IMR-90 (cell line): ENCODE results near the gene KRTAP10-9. TPM values are rescaled to one million over a fixed set of nuclear protein-coding genes. Genes with fewer than 3 reads are reported as not detected.

ENCODE experiments used
- ATAC-seq: fragments of 200-7000 bp; cut with Tn5 transposase; 2 replicates; pipeline ENCODE4 v1.9.1; 2020; ENCODE audit warnings: low read depth, mild to moderate bottlenecking, moderate library complexity
- BruUV-seq: library from RNA; stranded (reverse); fragments of 400-500 nt; replicated peaks from 2 replicates; lab custom pipeline; 2021; lab: Mats Ljungman, UMichigan
- CTCF ChIA-PET: fragments of 300-600 bp; formaldehyde crosslinking; extraction: SDS; loops from one replicate; lab custom pipeline; 2021; ENCODE audit warnings: antibody characterized with exemption; lab: Yijun Ruan, JAX
- POLR2A ChIA-PET: fragments of 300-600 bp; sonication (Branson Sonifier 250); formaldehyde crosslinking; loops from one replicate; lab custom pipeline; 2022; ENCODE audit warnings: antibody characterized with exemption; ENCODE audit not compliant: unreplicated experiment; lab: Charles Lee
- DNase-seq: peaks from one replicate; pipeline ENCODE4 v3.0.0; 2013
- H2AFZ ChIP-seq: replicated peaks from 2 replicates; pipeline ENCODE3; 2013; ENCODE audit warnings: low read length, mild to moderate bottlenecking; ENCODE audit not compliant: poor library complexity
- H2AK5ac ChIP-seq: 2 replicates; pipeline ENCODE4 v1.6.1; 2013; ENCODE audit warnings: low read depth, low read length, inconsistent platforms
- H2AK9ac ChIP-seq: replicated peaks from 2 replicates; pipeline ENCODE3; 2013; ENCODE audit warnings: mild to moderate bottlenecking, low read depth, low read length, moderate library complexity; ENCODE audit not compliant: poor library complexity
- H2BK120ac ChIP-seq: 2 replicates; pipeline ENCODE4 v1.6.1; 2013; ENCODE audit warnings: low read depth, low read length, inconsistent platforms
- H2BK15ac ChIP-seq: 3 replicates; pipeline ENCODE4 v1.6.1; 2013; ENCODE audit warnings: low read depth, low read length, inconsistent platforms
- H2BK20ac ChIP-seq: 2 replicates; pipeline ENCODE4 v1.6.1; 2013; ENCODE audit warnings: low read depth, mild to moderate bottlenecking, inconsistent platforms, low read length, moderate library complexity
- H2BK5ac ChIP-seq: 2 replicates; pipeline ENCODE4 v1.6.1; 2013; ENCODE audit warnings: mild to moderate bottlenecking, low read depth, low read length, inconsistent platforms; ENCODE audit not compliant: poor library complexity, severe bottlenecking
- H3K14ac ChIP-seq: replicated peaks from 2 replicates; pipeline ENCODE4 v1.6.1; 2013; ENCODE audit warnings: low read depth, low read length, inconsistent platforms
- H3K18ac ChIP-seq: 2 replicates; pipeline ENCODE4 v1.6.1; 2013; ENCODE audit warnings: low read depth, low read length, control low read depth
- H3K23ac ChIP-seq: 2 replicates; pipeline ENCODE4 v1.6.1; 2013; ENCODE audit warnings: low read depth, low read length, inconsistent platforms
- H3K27ac ChIP-seq: 2 replicates; pipeline ENCODE4 v1.5.1; 2013; ENCODE audit warnings: mild to moderate bottlenecking, control low read depth, low read length; ENCODE audit not compliant: insufficient read depth
- H3K27me3 ChIP-seq: 2 replicates; pipeline ENCODE4 v1.6.1; 2013; ENCODE audit warnings: low read length; ENCODE audit not compliant: control insufficient read depth, insufficient read depth
- H3K36me3 ChIP-seq: 2 replicates; pipeline ENCODE4 v1.6.1; 2013; ENCODE audit warnings: low read length, mixed read lengths; ENCODE audit not compliant: control insufficient read depth, insufficient read depth
- H3K4ac ChIP-seq: 2 replicates; pipeline ENCODE4 v1.6.1; 2013; ENCODE audit warnings: low read depth, low read length, inconsistent platforms
- H3K4me1 ChIP-seq: 2 replicates; pipeline ENCODE4 v1.6.1; 2013; ENCODE audit warnings: low read length, mixed read lengths; ENCODE audit not compliant: control insufficient read depth, insufficient read depth
- H3K4me2 ChIP-seq: 2 replicates; pipeline ENCODE4 v1.6.1; 2013; ENCODE audit warnings: low read depth, mild to moderate bottlenecking, control low read depth, low read length, moderate library complexity
- H3K4me3 ChIP-seq: 2 replicates; pipeline ENCODE4 v1.5.1; 2013; ENCODE audit warnings: low read depth, mild to moderate bottlenecking, control low read depth, low read length, moderate library complexity; ENCODE audit not compliant: insufficient read depth
- H3K56ac ChIP-seq: 2 replicates; pipeline ENCODE4 v1.6.1; 2013; ENCODE audit warnings: low read length, inconsistent platforms; ENCODE audit not compliant: insufficient read depth; ENCODE audit errors: extremely low read depth
- H3K79me1 ChIP-seq, 2 experiments: 2 replicates each; pipeline ENCODE4 v1.6.1; 2013; ENCODE audit warnings: low read length in 2 of 2, inconsistent platforms in 1 of 2, low read depth in 1 of 2
- H3K9ac ChIP-seq: 2 replicates; pipeline ENCODE4 v1.6.1; 2013; ENCODE audit warnings: low read depth, low read length, control low read depth
- H3K9me1 ChIP-seq: 2 replicates; pipeline ENCODE4 v1.6.1; 2013; ENCODE audit warnings: low read length, inconsistent platforms; ENCODE audit not compliant: insufficient read depth
- H3K9me3 ChIP-seq: 2 replicates; pipeline ENCODE4 v1.6.1; 2013; ENCODE audit warnings: low read length; ENCODE audit not compliant: control insufficient read depth, insufficient read depth
- H4K20me1 ChIP-seq: 2 replicates; pipeline ENCODE4 v1.6.1; 2013; ENCODE audit warnings: low read length, inconsistent platforms; ENCODE audit not compliant: insufficient read depth
- H4K5ac ChIP-seq: 2 replicates; pipeline ENCODE4 v1.6.1; 2013; ENCODE audit warnings: mild to moderate bottlenecking, low read depth, low read length, control low read depth
- H4K8ac ChIP-seq, 2 experiments: 2 replicates each; pipeline ENCODE4 v1.6.1; 2013; ENCODE audit warnings: low read depth in 2 of 2, low read length in 2 of 2, control low read depth in 1 of 2, inconsistent platforms in 1 of 2
- H4K91ac ChIP-seq: 2 replicates; pipeline ENCODE4 v1.6.1; 2013; ENCODE audit warnings: low read depth, low read length, inconsistent platforms; ENCODE audit not compliant: insufficient read depth
- BHLHE40 ChIP-seq: fragments of 150-350 bp; IDR thresholded peaks from 2 replicates; pipeline ENCODE4 v1.6.1; 2016; ENCODE audit warnings: mild to moderate bottlenecking, low read depth, low read length
- CEBPB ChIP-seq: IDR thresholded peaks from 2 replicates; pipeline ENCODE4 v1.6.1; 2012; ENCODE audit warnings: low read depth, low read length, improper control_type of control experiment
- CHD1 ChIP-seq: IDR thresholded peaks from 2 replicates; pipeline ENCODE4 v1.6.1; 2012; ENCODE audit warnings: low read depth, low read length, improper control_type of control experiment
- CTCF ChIP-seq: conservative IDR thresholded peaks from 2 replicates; pipeline ENCODE4 v1.5.1; 2012; ENCODE audit warnings: mild to moderate bottlenecking, low read depth, low read length, improper control_type of control experiment
- ELK1 ChIP-seq: fragments of 150-350 bp; IDR thresholded peaks from 2 replicates; pipeline ENCODE4 v1.6.1; 2016; ENCODE audit warnings: low read depth, mild to moderate bottlenecking, low read length, moderate library complexity, borderline replicate concordance
- FOS ChIP-seq: fragments of 150-350 bp; IDR thresholded peaks from 2 replicates; pipeline ENCODE4 v1.6.1; 2016; ENCODE audit warnings: low read depth, low read length
- MAFK ChIP-seq: IDR thresholded peaks from 2 replicates; pipeline ENCODE4 v1.6.1; 2012; ENCODE audit warnings: low read depth, low read length, improper control_type of control experiment
- MXI1 ChIP-seq: IDR thresholded peaks from 2 replicates; pipeline ENCODE4 v1.6.1; 2012; ENCODE audit warnings: low read depth, mild to moderate bottlenecking, low read length, moderate library complexity, borderline replicate concordance
- NFE2L2 ChIP-seq: fragments of 150-350 bp; IDR thresholded peaks from 2 replicates; pipeline ENCODE4 v1.6.1; 2016; ENCODE audit warnings: low read depth, mild to moderate bottlenecking, low read length
- POLR2A ChIP-seq: IDR thresholded peaks from 2 replicates; pipeline ENCODE4 v1.6.1; 2012; ENCODE audit warnings: mild to moderate bottlenecking, low read depth, low read length
- RAD21 ChIP-seq: IDR thresholded peaks from 2 replicates; pipeline ENCODE4 v1.6.1; 2012; ENCODE audit warnings: low read length, improper control_type of control experiment
- RCOR1 ChIP-seq: IDR thresholded peaks from 2 replicates; pipeline ENCODE4 v1.6.1; 2012; ENCODE audit warnings: mild to moderate bottlenecking, low read length, improper control_type of control experiment; ENCODE audit not compliant: insufficient replicate concordance
- RFX5 ChIP-seq: IDR thresholded peaks from 2 replicates; pipeline ENCODE4 v1.8.0; 2012; ENCODE audit warnings: low read depth, mild to moderate bottlenecking, low read length, moderate library complexity
- SMC3 ChIP-seq: fragments of 150-350 bp; IDR thresholded peaks from 2 replicates; pipeline ENCODE4 v1.6.1; 2016; ENCODE audit warnings: low read depth, mild to moderate bottlenecking, antibody characterized with exemption, low read length, moderate library complexity
- USF2 ChIP-seq: fragments of 150-350 bp; IDR thresholded peaks from 2 replicates; pipeline ENCODE4 v1.6.1; 2017; ENCODE audit warnings: mild to moderate bottlenecking, antibody characterized with exemption, low read length, low read depth
- WGBS, 2 experiments: methylation state at CpG; one replicate each; pipeline versions ENCODE4 v1.1.5 to v1.1.7; 2013; ENCODE audit warnings: missing lambda C conversion rate in 2 of 2; ENCODE audit not compliant: insufficient read length in 1 of 2; ENCODE audit errors: extremely low coverage in 2 of 2; 5-methylcytosine and 5-hydroxymethylcytosine counted together
- dilution Hi-C: fragments of 300-500 bp; cut with HindIII; formaldehyde crosslinking; loops from one replicate; pipeline ENCODE4 v1.14.3; 2018; ENCODE audit warnings: low sequenced_read_pairs; ENCODE audit not compliant: unreplicated experiment
- in situ Hi-C: fragments of 300-500 bp; cut with MboI; formaldehyde crosslinking; loops from 3 replicates; pipeline ENCODE4 v1.14.3; 2019; ENCODE audit warnings: low sequenced_read_pairs, inconsistent platforms, mixed read lengths
- intact Hi-C: fragments of 100-400 bp; cut with micrococcal nuclease; formaldehyde crosslinking; loops from 2 replicates; pipeline ENCODE4 v1.10.0; 2022
- polyA plus RNA-seq, 3 experiments: library from polyadenylated mRNA; depleted of rRNA; stranded (reverse); fragments of >200 nt; gene quantifications; 2 replicates each; pipeline ENCODE4 v1.2.3, GENCODE V29; 2012; ENCODE audit warnings: low replicate concordance in 1 of 3
- total RNA-seq: library from RNA; depleted of rRNA; stranded (reverse); fragments of >200 nt; gene quantifications from 2 replicates; pipeline ENCODE4 v1.2.3, GENCODE V29; 2012

The KRTAP10-9 gene
- total and polyA plus RNA-seq, 2 of the 4 experiments (the other 2 are of a cell fraction) = not detected

GRCh38 chr21:44592446-44593311 lies 34.2 kb upstream of the KRTAP10-9 start, which contains the start of gene KRTAP10-6:
Gene KRTAP10-6, minus strand, starts transcription at chr21:44592505. Its CDS starts 21 bp downstream, at chr21:44592484.
- Histone ChIP-seq H4K8ac (no peak within 1 kb of the TSS), H4K91ac (no peak within 1 kb of the TSS), H2AK9ac (no peak within 1 kb of the TSS), H3K4ac (no peak within 1 kb of the TSS), H3K9ac (no peak within 1 kb of the TSS), H3K27ac (no peak within 1 kb of the TSS), H3K79me1 (no peaks in the 10 kb centered on the region), H3K4me1 (no peaks in the 10 kb centered on the region), H3K23ac (no peak within 1 kb of the TSS), H3K9me1 (no peaks in the 10 kb centered on the region), H2AFZ (no peak within 1 kb of the TSS), H3K9me3 (no peaks in the 10 kb centered on the region), H3K56ac (no peak within 1 kb of the TSS), H3K14ac (no peak within 1 kb of the TSS), H2AK5ac (no peak within 1 kb of the TSS), H3K36me3 (no peaks in the 10 kb centered on the region), H3K4me2 (no peak within 1 kb of the TSS), H4K5ac (no peak within 1 kb of the TSS), H2BK5ac (no peak within 1 kb of the TSS), H3K27me3 (peaks cover 4% of the 10 kb centered on the region; the same call in 1 of the 2 replicates), H3K18ac (no peak within 1 kb of the TSS), H2BK120ac (no peak within 1 kb of the TSS), H2BK15ac (no peak within 1 kb of the TSS), H4K20me1 (no peaks in the 10 kb centered on the region), H2BK20ac (no peak within 1 kb of the TSS), H3K4me3 (no peak within 1 kb of the TSS)
- intact Hi-C loops = no loop called here
- in situ Hi-C loops = no loop called here
- DNase-seq (no peak), ATAC-seq (no peak)
- CTCF ChIA-PET = no interaction called here
- WGBS, 2 experiments = 63% methylated on average over 2 of the region's 33 CpGs; no CpG with 5 or more reads in 1 of the 2 experiments
- BruUV-seq = no TSS peak
- dilution Hi-C loops = no loop called here
- POLR2A ChIA-PET = no interaction called here
- TF ChIP-seq BHLHE40 (no peak), RAD21 (no peak), CTCF (no peak), CEBPB (no peak), FOS (no peak), RFX5 (no peak), ELK1 (no peak), CHD1 (no peak), MXI1 (no peak), USF2 (no peak), MAFK (no peak), RCOR1 (no peak), NFE2L2 (no peak), POLR2A (no peak), SMC3 (no peak)
